ENCODE results near the gene KCNN2.

Gene KCNN2

GRCh38 chr5:114361724-114362196, at the start of gene KCNN2:
TSS of gene KCNN2 (plus strand) at chr5:114362070. CDS start at chr5:114362140, 70 bp downstream.
- DNase-seq, result no peak

GRCh38 chr5:114312658-114313057, 49.2 kb upstream of the KCNN2 start:
- DNase-seq, result no peak

- no peak for DNase-seq
Observed at GRCh38 chr5:114314061-114314460, 47.8 kb upstream of the KCNN2 start.

- no peak for DNase-seq
Observed at GRCh38 chr5:114316167-114316566, 45.7 kb upstream of the KCNN2 start.

GRCh38 chr5:114317751-114318150, 44.1 kb upstream of the KCNN2 start:
- DNase-seq, result no peak

GRCh38 chr5:114319236-114319635, 42.6 kb upstream of the KCNN2 start:
- no peak for DNase-seq

- no peak for DNase-seq
Observed at GRCh38 chr5:114319821-114320220, 42.0 kb upstream of the KCNN2 start.

GRCh38 chr5:114324282-114324681, 37.6 kb upstream of the KCNN2 start:
- no peak for DNase-seq

GRCh38 chr5:114325541-114325940, 36.3 kb upstream of the KCNN2 start:
- no peak for DNase-seq

GRCh38 chr5:114327474-114327873, 34.4 kb upstream of the KCNN2 start:
- DNase-seq, result no peak

GRCh38 chr5:114327987-114328386, 33.9 kb upstream of the KCNN2 start:
- no peak for DNase-seq

- DNase-seq, result no peak
Observed at GRCh38 chr5:114330916-114331531, 30.8 kb upstream of the KCNN2 start.

- no peak for DNase-seq
Observed at GRCh38 chr5:114332493-114332892, 29.4 kb upstream of the KCNN2 start.

GRCh38 chr5:114332925-114333324, 28.9 kb upstream of the KCNN2 start:
- DNase-seq, result no peak

- DNase-seq, result no peak
Observed at GRCh38 chr5:114335391-114335790, 26.5 kb upstream of the KCNN2 start.

- DNase-seq, result no peak
Observed at GRCh38 chr5:114339108-114339507, 22.8 kb upstream of the KCNN2 start.

GRCh38 chr5:114346181-114346580, 15.7 kb upstream of the KCNN2 start:
- DNase-seq, result no peak

GRCh38 chr5:114355086-114355830, 6.6 kb upstream of the KCNN2 start:
- no peak for DNase-seq

GRCh38 chr5:114358329-114358728, 3.5 kb upstream of the KCNN2 start:
- DNase-seq, result no peak

GRCh38 chr5:114360357-114360756, 1.5 kb upstream of the KCNN2 start:
- no peak for DNase-seq

GRCh38 chr5:114360816-114361723, 800 bp upstream of the KCNN2 start:
- DNase-seq, result no peak

GRCh38 chr5:114362197-114362976, 517 bp downstream of the KCNN2 start:
- no peak for DNase-seq
